ENCODE measurements around the gene SMAD7.

Gene SMAD7

DNA sequence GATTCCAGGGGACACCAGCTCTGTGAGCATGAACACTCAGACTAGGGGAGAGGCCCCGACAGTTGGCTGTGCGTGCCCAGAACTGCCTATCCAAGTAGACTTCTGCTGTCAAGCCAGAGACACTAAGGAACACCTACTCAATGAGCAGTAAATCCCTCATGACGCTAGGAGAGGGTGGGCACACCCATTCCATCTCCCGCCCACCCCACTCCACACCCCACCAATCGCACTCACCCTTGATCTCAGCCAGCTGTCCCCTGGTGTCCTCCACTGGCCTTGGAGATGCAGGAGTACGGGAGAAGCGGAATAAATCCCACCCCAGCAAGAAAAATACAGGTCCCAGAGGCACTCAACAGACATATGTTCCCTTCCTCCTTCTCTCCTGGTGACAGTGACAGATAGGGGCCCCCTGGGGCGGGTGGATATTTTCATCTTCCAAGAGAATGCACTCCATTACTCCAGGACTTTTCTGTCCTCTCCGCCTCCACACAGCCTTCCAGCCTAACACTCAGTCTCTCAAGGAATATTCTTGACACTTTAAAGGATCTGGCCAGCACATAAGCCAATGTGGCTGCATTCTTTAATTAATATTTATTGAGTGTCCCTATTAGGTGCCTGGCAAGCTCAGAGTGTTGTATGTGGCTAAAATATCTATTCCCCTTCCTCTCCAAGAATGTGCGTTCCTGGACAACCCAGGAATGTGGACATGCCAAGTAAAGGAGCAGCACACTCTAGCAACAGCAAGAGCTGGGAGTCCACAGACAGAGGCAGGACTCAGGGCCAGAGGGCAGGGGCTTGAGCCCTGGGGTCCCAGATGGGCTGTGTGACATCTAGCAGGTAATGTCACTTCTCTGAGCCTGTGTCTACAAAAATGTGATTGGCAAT is 13.1 kb upstream of the SMAD7 start:
- TF ChIP-seq, protein P1, sequence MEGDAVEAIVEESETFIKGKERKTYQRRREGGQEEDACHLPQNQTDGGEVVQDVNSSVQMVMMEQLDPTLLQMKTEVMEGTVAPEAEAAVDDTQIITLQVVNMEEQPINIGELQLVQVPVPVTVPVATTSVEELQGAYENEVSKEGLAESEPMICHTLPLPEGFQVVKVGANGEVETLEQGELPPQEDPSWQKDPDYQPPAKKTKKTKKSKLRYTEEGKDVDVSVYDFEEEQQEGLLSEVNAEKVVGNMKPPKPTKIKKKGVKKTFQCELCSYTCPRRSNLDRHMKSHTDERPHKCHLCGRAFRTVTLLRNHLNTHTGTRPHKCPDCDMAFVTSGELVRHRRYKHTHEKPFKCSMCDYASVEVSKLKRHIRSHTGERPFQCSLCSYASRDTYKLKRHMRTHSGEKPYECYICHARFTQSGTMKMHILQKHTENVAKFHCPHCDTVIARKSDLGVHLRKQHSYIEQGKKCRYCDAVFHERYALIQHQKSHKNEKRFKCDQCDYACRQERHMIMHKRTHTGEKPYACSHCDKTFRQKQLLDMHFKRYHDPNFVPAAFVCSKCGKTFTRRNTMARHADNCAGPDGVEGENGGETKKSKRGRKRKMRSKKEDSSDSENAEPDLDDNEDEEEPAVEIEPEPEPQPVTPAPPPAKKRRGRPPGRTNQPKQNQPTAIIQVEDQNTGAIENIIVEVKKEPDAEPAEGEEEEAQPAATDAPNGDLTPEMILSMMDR (IDR thresholded peaks at IDR 0.05) = no peak
- DNase-seq (ENCODE audit: low spot score) = peak; percentile 62
- Histone ChIP-seq H3K27ac (peak overlapping the region in 1 of 2 donors; percentile 19), H3K4me3 (no peak overlapping the region)

DNA sequence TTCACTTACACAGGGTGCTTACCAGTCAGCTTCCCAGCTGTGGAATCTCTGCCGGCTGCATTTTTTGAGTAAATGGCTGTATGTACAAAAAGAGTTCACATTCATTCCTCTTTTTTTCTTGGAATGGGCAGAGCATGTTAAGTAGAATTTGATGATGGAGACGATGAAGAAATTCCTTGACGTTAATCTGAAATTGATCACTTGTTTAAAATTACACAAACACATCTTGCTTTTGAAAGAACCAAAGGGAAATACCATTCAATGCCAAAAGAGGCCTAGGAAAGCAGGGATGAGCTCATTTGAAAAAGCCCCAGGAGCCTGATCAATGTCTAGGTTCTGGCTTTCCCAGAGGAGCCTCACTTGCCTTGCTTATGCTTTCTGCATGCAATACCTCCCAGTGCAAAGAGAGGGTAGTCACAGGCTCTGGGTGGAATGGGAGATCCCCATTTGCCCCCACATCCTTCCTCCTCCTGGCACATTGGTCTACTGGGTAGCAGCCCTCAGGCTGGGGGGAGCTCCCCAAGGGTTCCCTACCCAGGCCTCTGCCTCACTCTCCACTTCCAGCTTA is 12.3 kb upstream of the SMAD7 start:
- TF ChIP-seq, protein P1 (IDR thresholded peaks at IDR 0.05) = no peak
- H3K27ac ChIP-seq = peak overlapping the region in 1 of 2 donors; percentile 19
- peak; percentile 72 for DNase-seq (ENCODE audit: low spot score)

DNA sequence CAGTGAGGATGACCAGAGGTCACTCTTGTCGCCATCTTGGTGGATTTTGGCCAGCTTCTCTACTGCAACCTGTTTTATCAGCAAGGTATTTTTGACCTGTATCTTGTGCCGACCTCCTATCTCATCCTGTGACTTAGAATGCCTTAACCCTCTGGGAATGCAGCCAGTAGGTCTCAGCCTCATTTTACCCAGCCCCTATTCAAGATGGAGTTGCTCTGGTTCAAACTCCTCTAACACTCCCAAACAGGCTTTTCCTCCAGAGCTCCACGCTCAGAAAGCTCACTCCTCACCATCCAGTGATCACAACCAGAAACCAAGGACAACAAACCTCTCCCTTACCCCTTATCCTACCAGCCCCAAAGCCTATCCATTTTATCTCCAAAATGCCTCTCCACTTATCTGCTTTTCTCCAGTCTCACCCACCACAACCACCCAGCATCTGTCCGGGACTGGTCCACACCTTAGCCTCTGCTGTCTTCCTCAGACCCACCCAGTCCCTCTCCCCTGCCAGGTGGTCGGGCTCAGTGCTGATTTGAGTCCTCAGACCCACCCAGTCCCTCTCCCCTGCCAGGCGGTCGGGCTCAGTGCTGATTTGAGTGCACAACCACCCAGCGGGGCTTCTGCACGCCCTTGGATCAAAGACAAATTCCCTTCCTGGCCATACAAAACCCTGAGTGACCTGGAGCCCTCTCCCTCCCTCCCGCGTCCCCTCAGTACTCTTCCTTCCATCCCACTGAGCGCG is 11.7 kb upstream of the SMAD7 start:
- Histone ChIP-seq H3K4me3 (no peak overlapping the region), H3K27ac (no peak overlapping the region)
- TF ChIP-seq, protein P1 (IDR thresholded peaks at IDR 0.05) = no peak
- DNase-seq (ENCODE audit: low spot score) = peak; percentile 70

More for the DNA sequence above, 12.3 kb upstream of the SMAD7 start:
- no peak overlapping the region for H3K4me3 ChIP-seq

DNA sequence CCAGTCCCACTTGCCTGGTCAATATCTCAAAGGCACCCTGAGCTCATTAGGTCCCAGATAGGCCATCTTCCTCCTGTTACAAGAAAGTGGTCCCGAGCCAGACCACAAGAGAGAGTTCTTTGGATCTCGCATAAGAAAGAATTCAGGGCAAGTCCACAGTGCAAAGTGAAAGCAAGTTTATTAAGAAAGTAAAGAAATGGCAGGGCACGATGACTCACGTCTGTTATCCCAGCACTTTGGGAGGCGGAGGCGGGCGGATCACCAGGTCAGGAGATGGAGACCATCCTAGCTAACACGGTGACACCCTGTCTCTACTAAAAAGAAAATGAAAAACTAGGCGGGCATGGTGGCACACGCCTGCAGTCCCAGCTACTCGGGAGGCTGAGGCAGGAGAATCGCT is 10.8 kb upstream of the SMAD7 start:
- no peak overlapping the region for H3K4me3 ChIP-seq
- no peak overlapping the region for H3K27ac ChIP-seq
- TF ChIP-seq, protein P1 (IDR thresholded peaks at IDR 0.05) = no peak

DNA sequence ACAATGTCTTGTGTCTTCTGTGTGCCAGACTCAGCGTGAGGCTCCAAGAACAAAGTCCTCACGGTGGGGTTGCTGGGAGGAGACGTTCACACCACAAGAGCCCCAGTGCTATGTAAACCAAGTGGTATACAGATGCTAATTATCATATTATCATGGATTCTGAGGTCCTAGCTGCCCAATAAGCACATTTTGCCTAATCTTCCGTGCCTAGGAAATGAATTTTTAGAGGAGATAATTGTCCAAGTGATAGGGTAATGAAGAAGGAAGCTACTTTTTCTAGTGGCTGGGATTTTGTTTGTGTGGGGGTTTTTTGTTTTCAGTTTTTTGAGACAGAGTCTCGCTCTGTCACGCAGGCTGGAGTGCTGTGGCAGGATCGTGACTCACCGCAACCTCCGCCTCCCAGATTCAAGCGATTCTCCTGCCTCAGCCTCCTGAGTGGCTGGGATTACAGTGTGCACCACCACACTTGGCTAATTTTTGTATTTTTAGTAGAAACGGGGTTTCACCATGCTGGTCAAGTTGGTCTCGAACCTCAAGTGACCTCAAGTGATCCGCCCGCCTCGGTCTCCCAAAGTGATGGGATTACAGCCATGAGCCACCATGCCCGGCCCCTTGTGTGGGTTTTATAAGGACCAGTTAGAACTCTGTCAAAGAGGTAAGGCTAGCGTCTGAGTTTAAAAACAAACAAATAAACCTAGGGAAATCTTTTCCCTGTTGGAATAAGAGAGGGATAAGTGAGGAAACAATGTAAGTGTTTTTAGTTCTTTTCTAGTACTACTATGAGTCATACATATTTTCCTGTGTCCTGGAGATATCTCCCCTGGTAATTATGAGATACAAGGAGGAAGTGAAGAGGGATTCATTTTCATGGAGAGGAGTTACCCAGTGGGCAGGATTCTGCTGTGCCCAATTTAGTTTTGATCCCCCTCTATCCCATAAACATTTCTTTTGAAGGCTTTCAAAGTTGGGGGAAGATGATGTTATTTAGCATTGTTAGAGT is 9.5 kb upstream of the SMAD7 start:
- Histone ChIP-seq H3K27ac (peak overlapping the region in 1 of 2 donors; percentile 33), H3K4me3 (no peak overlapping the region)
- peak; percentile 64 for DNase-seq (ENCODE audit: low spot score)
- TF ChIP-seq, protein P1 (IDR thresholded peaks at IDR 0.05) = no peak

More for the DNA sequence above, 10.8 kb upstream of the SMAD7 start:
- DNase-seq (ENCODE audit: low spot score) = peak; percentile 53

DNA sequence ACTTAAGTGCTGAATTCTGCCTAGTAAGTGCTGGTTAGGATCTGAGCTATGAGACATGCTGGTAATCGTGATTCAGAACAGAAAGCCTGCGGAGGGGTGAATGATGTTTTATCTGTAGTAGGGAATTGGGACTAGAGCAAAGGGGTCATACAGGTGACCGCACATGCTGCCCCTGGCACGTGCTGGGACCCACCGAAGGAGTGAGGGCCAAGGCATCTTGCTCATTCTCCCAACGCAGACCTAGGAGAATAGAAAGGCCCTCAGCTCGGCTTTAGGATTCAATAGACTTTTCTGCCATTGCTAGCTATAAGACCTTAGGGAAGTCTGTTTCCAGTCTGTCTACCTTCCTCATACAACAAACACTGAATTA is 8.8 kb upstream of the SMAD7 start:
- no peak for DNase-seq (ENCODE audit: low spot score)
- TF ChIP-seq, protein P1 (IDR thresholded peaks at IDR 0.05) = no peak
- no peak overlapping the region for H3K4me3 ChIP-seq
- H3K27ac ChIP-seq = no peak overlapping the region
